NCI-H1048 (cell line): Measurements from ENCODE around the gene PAH.
"Not testable (repeated sequence)": the region's sequence is repeated elsewhere in the genome, so short reads cannot be mapped to it uniquely, and the experiment has no call there.

Experiments used
- DNase-seq: peaks from one replicate; lab custom pipeline; 2025; lab: John Stamatoyannopoulos, UW

PAH gene

GRCh38 chr12:102891756-102892155 is 25.3 kb downstream of the PAH start:
- no peak for DNase-seq

DNA sequence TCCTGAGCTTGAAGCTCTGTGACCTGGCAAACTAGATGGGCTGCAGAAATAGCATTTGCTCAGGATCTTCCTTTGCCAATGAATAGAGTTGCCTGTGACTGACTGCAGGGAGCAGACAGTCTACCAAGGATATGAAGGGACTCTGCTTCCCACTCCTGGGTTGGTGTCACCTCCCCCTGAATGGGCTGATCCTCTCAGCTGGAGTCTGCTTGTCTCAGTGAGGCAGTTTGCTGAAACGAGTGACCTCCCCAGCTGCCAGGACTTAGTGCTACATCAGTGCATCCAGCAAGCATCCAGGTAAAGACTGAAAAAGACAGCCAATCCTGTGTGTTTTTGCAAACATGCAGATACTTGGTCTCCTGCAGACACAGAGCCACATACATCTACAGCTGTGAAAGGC is 28.5 kb downstream of the PAH start:
- no peak for DNase-seq

DNA sequence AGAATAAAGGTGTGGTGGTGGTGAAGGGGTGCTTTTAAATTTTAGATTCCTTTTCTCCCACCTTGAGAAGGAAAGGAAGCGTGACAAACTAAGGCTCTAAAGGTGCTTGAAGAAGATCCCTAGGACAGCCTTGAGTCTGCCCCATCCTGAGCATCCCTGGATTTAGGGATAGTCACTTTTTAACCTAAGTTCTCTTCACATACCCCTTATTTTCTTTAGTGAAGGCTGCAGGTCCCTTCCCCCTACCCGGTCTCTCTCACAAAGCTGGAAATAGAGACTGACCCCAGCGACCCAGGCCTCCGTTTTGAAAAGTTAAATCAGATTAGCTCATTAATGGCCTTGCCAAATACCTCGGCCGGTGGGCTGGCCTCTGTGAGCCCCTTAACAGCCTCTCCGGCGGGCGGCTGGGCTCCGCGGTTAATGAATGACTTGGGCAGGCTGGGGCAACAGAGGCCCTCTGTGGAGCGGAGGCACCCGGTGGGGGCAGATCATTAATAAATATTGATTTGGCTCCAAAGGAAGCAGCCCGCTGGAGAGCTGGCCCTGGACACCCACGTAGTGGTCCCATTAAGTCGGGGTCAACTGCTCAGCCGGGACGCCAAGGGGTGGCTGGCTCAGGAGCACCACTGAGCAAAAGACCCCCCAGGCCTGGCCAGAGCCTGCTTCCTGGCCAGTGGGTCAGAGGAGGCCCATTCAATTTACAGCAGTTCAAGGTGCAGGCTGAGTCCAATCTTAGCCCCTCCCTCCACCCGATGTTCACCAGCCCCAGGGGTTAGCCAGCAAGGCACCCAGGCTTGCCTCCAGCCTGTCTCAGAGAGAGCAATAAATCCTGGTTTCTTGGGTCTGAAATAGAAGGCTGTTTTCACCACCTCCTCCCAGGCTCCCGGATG is 31.8 kb downstream of the PAH start:
- no peak for DNase-seq

DNA sequence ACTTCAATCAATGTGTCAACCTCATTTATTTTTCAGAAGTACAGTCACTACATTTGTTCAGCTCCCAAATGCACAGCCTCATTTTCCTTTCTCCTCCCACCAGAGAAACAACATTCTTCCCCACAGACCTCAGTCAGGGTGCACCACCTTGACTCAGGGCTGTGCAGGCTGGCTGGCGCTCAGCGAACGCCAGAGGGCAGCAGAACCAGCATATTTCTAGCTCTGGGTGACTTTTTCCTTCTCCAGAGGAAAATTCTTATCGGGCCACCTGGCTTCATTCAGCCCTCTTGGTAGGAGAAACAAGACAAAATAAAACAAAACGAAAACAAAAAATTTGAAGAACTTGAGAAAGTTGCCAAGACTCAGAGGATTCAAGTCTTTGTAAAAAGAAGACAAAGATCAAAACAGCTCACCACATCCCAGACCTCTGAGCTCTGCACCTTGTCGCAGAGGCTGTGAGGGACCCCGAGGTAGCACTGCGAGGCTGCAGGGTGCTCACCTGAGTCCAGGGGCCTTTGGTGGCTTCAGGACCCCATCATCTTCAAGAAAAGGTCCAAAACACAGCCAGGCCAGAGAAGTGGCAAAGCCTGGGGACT is 33.7 kb downstream of the PAH start:
- peak; percentile 26 for DNase-seq

- no peak for DNase-seq
Measured at GRCh38 chr12:102880783-102881182, 36.3 kb downstream of the PAH start.

DNA sequence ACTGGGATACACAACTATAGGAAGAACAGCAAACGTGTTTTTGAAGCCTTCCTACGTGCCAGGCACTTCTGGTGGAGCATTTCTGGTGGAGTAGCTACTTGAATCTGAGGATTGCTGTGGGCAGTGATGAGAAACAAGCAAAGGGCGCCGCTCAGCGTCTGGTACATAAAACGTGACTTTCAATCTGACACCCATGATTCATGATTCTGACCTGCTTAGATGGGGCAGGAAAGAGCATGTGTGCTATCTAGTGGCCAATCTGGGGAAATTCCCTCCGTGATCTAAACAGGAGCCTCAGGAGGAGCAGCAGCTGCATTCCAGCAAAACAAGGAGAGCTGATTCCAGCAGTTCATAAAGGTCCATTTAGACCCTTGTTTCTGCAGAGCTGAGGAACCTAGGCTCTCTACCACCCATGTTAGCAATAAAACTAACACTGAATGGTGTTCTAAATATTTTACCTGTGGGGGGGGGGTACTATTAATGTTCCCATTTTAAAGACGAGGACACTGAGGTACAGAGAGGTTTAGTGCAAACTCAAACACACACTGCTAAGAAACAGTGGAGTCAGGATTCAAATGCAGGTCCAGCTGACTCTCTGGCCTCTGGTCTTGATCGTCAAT is 37.8 kb downstream of the PAH start:
- DNase-seq: no peak

GRCh38 chr12:102876883-102877282 is 40.2 kb downstream of the PAH start:
- no peak for DNase-seq

DNA sequence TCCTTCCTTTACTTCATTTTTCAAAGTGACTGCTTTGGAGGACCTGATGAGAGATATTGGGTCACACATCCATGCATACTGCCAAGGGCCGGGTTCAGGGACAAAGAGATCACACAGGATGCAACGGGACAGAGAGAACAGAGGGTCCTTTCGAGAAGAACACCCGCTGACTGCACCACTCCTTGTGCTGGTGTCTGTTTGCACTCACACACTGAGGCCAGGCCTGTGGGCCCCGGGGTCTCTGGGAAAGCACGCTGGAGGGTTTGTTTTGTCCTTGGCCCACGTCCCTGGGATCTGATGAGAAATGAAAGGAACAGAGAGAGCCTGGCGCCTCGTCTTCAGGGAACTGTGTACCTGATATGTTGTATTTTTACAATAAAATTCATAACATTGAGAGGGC is 42.2 kb downstream of the PAH start:
- DNase-seq: no peak

DNA sequence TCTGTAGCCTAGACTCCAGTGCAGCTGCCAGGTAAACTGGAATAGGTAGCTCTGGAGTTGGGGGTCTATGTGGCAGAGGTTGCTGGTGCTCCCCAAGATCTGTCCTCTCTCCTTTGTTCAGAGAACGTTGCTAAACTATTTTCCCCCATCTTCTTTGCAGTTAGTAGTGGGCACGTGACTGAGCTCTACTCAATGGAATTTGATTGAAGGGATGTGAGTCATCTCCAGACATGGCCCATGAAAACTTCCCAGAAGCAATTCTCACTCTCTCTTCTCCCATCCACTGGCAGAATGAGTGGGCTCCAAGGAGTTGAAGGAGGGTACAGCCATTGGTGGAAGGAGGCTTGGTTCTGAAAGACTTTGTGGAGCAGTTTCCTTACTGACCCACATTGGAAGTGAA is 44.0 kb downstream of the PAH start:
- no peak for DNase-seq

- no peak for DNase-seq
Measured at GRCh38 chr12:102871014-102871413, 46.0 kb downstream of the PAH start.

GRCh38 chr12:102869571-102869970 is 47.5 kb downstream of the PAH start:
- DNase-seq: no peak

DNA sequence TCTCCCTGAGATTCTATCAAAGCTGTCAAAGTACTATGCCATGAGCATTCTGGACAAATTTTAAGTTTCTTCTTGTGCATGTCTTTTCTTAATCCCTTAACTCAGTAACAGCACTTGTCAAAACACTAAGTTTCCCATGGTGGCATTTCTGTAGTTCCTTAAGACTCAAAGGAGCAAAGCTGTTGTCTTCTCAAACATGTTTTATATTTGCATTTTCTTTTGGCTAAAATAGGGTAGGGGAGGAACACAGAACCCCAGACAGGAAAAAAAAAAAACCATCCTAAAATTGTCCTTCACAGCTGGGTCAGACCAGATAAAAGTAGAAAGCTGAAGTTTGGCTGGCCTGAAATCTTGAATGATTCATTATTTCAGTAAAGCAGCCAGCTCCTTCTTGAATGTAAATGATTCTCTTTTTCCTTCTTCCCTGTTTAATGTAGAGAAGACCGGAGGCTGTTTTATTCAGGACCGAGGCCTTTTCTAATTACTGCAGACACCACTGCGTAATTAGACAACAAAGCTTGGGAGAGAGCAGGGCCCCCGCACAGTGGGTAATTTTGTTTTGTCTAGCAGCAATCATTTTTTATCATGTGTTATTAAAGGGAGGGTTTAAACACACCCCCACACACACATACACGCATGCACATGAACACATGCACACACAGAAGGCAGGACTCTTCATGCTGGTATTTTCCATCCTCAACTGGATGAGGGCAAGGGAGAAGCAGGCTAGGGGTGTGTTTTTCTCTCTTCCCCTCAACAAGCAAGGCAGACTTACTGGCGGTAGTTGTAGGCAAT is 51.0 kb downstream of the PAH start:
- DNase-seq: no peak

DNA sequence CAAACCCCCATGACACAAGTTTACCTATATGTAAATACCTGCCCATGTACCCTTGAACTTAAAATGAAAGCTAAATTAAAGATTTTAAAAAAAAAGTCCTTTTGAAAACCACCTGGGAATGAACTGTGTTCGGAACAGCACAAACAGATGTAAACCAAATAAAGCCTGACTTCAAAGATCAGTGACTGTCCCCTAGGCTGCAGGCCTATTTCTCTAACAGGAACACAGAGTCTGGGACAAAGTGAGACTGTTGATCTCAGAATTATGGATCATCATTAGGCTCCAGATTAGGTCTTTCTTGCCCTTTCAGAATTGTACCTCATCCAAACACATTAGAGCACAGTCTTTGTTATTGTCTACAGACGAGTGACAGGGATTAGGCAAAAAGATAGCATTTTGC is 54.6 kb downstream of the PAH start:
- no peak for DNase-seq

- no peak for DNase-seq
Measured at GRCh38 chr12:102851246-102851645, 65.8 kb downstream of the PAH start.

DNA sequence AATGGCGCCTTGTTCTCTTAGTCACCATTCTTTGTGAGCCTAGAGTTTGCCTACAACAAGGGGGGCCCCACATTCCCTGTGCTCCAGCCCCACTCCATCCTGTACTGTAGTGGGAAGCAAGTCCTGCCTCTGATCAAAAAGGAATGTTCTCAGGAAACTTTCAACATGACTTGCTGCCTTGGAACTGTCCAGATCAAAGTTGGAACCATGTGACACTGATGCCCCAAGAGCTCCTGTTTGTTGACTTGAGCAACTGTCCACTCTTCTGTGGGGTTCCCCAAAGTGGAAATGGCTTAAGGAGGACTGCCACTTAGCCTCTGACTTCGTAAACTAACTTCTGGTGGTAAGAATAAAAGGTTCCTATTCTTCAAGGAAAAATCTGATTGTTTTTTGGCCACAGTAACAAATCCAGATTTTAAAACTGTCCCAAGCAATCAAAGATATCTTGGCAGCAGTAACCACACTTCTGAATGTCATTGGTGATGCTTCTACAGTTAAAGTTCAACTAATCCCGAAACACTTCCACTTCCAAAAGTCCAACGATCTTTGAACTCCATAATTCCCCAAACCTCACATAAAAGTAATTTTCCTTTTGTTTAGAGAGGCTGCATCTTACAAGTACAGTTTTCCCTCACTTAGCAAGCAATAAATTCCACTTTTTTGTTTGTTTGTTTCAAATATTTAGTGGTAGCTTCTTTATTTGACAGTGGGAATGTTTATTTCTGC is 67.2 kb downstream of the PAH start:
- DNase-seq: no peak

DNA sequence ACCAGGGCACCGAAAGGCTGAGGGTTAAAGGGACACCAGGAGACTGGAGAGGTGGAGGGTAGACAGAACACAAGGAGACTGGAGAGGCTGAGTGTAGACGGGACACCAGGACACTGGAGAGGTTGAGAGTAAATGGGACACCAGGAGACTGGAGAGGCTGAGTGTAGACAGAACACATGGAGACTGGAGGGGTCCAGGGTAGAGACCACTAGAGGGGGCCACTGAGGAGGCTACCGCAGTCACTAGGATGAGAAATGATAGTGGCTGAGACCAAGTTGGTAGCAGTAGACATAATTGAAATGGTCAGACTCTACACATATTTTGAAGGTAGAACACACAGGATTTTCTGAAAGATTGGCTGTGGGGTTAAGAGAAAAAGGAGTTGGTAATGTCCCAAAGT is 68.2 kb downstream of the PAH start:
- DNase-seq: no peak

- DNase-seq: no peak
Measured at GRCh38 chr12:102847131-102847530, 69.9 kb downstream of the PAH start.

- DNase-seq: no peak
Measured at GRCh38 chr12:102833687-102834441, 83.2 kb downstream of the PAH start.

GRCh38 chr12:102832826-102833225 is 84.2 kb downstream of the PAH start:
- not testable (repeated sequence) for DNase-seq

GRCh38 chr12:102824218-102824835 is 92.7 kb downstream of the PAH start:
- no peak for DNase-seq

GRCh38 chr12:102821149-102821548 is 95.9 kb downstream of the PAH start:
- no peak for DNase-seq
